ENCODE data around the gene ERVK3-1.

The ERVK3-1 gene

GRCh38 chr19:58355215-58355796 is 50.1 kb downstream of the ERVK3-1 start:
- no peak overlapping the region for H3K4me3 ChIP-seq (ENCODE audit: low read depth, low read length)
- DNase-seq (ENCODE audit: low read depth) = no peak
- TF ChIP-seq, protein P1, sequence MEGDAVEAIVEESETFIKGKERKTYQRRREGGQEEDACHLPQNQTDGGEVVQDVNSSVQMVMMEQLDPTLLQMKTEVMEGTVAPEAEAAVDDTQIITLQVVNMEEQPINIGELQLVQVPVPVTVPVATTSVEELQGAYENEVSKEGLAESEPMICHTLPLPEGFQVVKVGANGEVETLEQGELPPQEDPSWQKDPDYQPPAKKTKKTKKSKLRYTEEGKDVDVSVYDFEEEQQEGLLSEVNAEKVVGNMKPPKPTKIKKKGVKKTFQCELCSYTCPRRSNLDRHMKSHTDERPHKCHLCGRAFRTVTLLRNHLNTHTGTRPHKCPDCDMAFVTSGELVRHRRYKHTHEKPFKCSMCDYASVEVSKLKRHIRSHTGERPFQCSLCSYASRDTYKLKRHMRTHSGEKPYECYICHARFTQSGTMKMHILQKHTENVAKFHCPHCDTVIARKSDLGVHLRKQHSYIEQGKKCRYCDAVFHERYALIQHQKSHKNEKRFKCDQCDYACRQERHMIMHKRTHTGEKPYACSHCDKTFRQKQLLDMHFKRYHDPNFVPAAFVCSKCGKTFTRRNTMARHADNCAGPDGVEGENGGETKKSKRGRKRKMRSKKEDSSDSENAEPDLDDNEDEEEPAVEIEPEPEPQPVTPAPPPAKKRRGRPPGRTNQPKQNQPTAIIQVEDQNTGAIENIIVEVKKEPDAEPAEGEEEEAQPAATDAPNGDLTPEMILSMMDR (IDR thresholded peaks at IDR 0.05; ENCODE audit: insufficient read depth, low read depth, low read length, missing control alignments) = no peak

GRCh38 chr19:58355908-58356765 is 51.0 kb downstream of the ERVK3-1 start:
- DNase-seq (ENCODE audit: low read depth) = no peak
- TF ChIP-seq, protein P1 (IDR thresholded peaks at IDR 0.05; ENCODE audit: insufficient read depth, low read depth, low read length, missing control alignments) = no peak

GRCh38 chr19:58356766-58357480 is 51.7 kb downstream of the ERVK3-1 start:
- TF ChIP-seq, protein P1 (IDR thresholded peaks at IDR 0.05; ENCODE audit: insufficient read depth, low read depth, low read length, missing control alignments) = no peak
- no peak overlapping the region for H3K4me3 ChIP-seq (ENCODE audit: low read depth, low read length)
- DNase-seq (ENCODE audit: low read depth) = no peak

More at GRCh38 chr19:58355908-58356765, 51.0 kb downstream of the ERVK3-1 start:
- H3K4me3 ChIP-seq (ENCODE audit: low read depth, low read length) = no peak overlapping the region

DNA sequence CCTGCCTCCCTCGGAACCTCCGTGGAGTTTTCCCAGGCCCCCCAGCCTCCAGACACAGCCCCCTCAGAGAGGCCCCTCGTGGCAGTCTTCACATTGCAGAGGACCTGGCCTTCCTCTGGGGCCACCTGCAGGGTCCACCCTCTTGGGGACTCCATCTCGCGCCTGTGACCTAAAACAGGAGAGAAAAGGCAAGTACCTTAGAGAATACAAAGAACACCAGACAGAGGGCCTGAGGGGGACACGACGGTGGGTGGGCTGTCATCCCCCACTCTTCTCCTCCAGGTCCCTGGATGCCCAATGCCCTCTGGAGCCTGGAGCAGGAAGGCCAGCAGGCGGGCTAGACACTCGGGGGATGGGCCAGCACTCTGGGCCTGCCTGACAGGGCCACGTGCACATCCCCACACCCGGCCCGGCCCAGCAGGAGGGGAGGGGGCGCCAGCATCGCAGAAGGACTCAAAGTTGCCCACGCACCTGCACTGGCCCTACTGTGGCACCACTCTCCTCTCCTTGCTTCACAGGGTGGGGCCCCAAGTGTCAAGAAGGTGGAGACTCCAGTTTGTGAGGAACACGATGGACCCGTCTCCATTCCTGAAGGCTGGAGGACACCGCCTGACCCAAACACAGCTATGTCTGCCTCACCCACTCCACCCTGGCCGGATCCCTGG is 52.4 kb downstream of the ERVK3-1 start:
- DNase-seq (ENCODE audit: low read depth) = no peak
- H3K4me3 ChIP-seq (ENCODE audit: low read depth, low read length) = no peak overlapping the region
- TF ChIP-seq, protein P1 (IDR thresholded peaks at IDR 0.05; ENCODE audit: insufficient read depth, low read depth, low read length, missing control alignments) = no peak

DNA sequence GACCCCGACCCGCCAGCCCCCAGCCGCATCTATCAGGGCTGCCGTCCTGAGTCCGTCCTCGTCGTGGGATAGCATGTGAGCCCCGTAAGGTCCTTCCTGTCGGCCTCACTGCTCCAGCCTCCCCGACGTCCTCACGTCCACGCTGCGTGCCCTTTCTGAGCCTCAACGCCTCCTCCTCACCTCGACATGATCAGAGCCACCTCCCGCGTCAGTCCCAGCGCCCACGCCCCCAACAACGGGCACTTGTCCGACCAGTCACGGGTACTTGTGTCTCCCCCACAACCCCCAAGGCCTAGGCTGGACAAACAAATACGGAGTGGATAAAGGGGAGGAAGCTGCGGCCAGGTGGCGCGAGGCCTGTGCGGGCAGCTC is 56.7 kb downstream of the ERVK3-1 start:
- peak; percentile 87 for DNase-seq (ENCODE audit: low read depth)
- TF ChIP-seq, protein P1 (IDR thresholded peaks at IDR 0.05; ENCODE audit: insufficient read depth, low read depth, low read length, missing control alignments) = no peak
- H3K4me3 ChIP-seq (ENCODE audit: low read depth, low read length) = peak overlapping the region; percentile 84

GRCh38 chr19:58362272-58362994 is 57.3 kb downstream of the ERVK3-1 start, which contains the start of gene ZNF497:
Gene ZNF497 (minus strand): TSS chr19:58362751. CDS start chr19:58357635, 5,116 bp downstream.
- TF ChIP-seq, protein P1 (IDR thresholded peaks at IDR 0.05; ENCODE audit: insufficient read depth, low read depth, low read length, missing control alignments) = no peak
- H3K4me3 ChIP-seq (ENCODE audit: low read depth, low read length) = peak within 1 kb of the TSS; percentile 84
- DNase-seq (ENCODE audit: low read depth) = peak; percentile 98

Measured in GM12865 (cell line).